ENCODE measurements around the gene KCTD6. TPM values are rescaled to one million over a fixed set of nuclear protein-coding genes. Genes with fewer than 3 reads are reported as not detected.

Gene KCTD6
- total RNA-seq, 1 donor from 2014 or later = 9.7 TPM

DNA sequence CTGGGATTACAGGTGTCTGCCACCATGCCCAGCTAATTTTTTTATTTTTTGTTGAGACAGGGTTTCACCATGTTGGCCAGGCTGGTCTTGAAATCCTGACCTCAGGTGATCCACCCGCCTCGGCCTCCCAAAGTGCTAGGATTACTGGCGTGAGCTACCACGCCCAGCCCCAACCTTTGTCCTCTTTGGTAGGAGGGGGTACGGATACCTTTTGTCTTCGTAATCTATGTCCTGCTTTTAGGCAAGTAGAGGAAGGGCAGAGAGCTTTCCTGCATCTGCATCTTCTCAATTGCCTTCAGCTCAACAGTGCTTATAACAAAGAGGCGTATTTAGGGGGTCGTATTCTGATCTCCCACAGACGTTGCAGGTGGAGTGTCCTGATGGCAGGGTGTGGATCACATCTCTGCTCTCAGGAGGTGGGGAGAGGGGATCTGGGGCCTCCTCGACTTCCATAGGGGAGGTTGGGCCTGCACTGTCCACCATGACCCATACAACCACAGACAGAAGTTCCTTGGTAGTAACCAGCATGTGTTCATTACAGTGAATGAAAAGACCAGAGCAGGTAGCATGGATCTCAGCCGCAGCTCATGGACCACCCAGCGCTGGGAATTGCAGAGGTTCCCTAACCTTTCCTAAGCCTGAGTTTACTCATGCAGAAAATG, 21.4 kb upstream of the KCTD6 start:
- DNase-seq (ENCODE audit: low spot score) = no peak
- H3K36me3 Mint-ChIP-seq (ENCODE audit: low read depth) = no peaks in the 10 kb centered on the region
- no peaks in the 10 kb centered on the region for H3K9me3 Mint-ChIP-seq (ENCODE audit: low read depth)
- H3K27me3 Mint-ChIP-seq (ENCODE audit: low read depth) = no peaks in the 10 kb centered on the region
- H3K4me3 Mint-ChIP-seq (ENCODE audit: unreplicated experiment) = no peak overlapping the region
- TF ChIP-seq CTCF (IDR thresholded peaks at IDR 0.05) = no peak
- H3K27ac Mint-ChIP-seq (ENCODE audit: unreplicated experiment) = peak overlapping the region; percentile 55
- peaks cover 41% of the 10 kb centered on the region for H3K4me1 Mint-ChIP-seq (ENCODE audit: low read depth)

- no peak for TF ChIP-seq CTCF (IDR thresholded peaks at IDR 0.05)
- H3K27ac Mint-ChIP-seq (ENCODE audit: unreplicated experiment) = peak overlapping the region; percentile 55
- no peaks in the 10 kb centered on the region for H3K9me3 Mint-ChIP-seq (ENCODE audit: low read depth)
- H3K36me3 Mint-ChIP-seq (ENCODE audit: low read depth) = no peaks in the 10 kb centered on the region
- H3K4me1 Mint-ChIP-seq (ENCODE audit: low read depth) = peaks cover 38% of the 10 kb centered on the region
- no peak for DNase-seq (ENCODE audit: low spot score)
- H3K27me3 Mint-ChIP-seq (ENCODE audit: low read depth) = no peaks in the 10 kb centered on the region
- no peak overlapping the region for H3K4me3 Mint-ChIP-seq (ENCODE audit: unreplicated experiment)
Measured at GRCh38 chr3:58471025-58471887, 20.6 kb upstream of the KCTD6 start.

DNA sequence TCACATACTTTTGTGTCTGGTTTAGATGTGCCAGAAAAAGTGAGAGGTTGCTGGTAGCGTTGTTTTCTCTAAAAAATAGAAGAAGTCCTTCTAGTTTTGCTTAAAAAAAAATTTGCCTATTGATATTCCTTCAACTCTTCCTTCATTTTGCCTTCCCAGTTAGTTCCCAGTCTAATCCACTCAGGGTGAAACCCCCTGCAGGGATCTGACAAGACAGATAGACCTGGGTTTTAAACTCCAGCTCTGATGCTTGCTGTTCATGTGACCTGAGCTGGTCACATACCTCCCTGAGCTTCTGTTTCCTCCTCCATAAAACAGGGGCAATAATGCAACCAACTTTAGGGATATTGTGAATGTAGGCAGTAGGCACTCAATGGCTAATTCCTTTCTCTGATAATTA, 18.6 kb upstream of the KCTD6 start:
- H3K27me3 Mint-ChIP-seq (ENCODE audit: low read depth) = no peaks in the 10 kb centered on the region

GRCh38 chr3:58474348-58474911, 17.5 kb upstream of the KCTD6 start:
- H3K36me3 Mint-ChIP-seq (ENCODE audit: low read depth) = peaks cover 4% of the 10 kb centered on the region
- TF ChIP-seq CTCF (IDR thresholded peaks at IDR 0.05) = no peak
- peaks cover 38% of the 10 kb centered on the region for H3K4me1 Mint-ChIP-seq (ENCODE audit: low read depth)
- H3K9me3 Mint-ChIP-seq (ENCODE audit: low read depth) = peaks cover 5% of the 10 kb centered on the region
- H3K4me3 Mint-ChIP-seq (ENCODE audit: unreplicated experiment) = no peak overlapping the region
- H3K27ac Mint-ChIP-seq (ENCODE audit: unreplicated experiment) = no peak overlapping the region
- no peaks in the 10 kb centered on the region for H3K27me3 Mint-ChIP-seq (ENCODE audit: low read depth)
- DNase-seq (ENCODE audit: low spot score) = no peak

More for the DNA sequence above, 18.6 kb upstream of the KCTD6 start:
- H3K9me3 Mint-ChIP-seq (ENCODE audit: low read depth) = no peaks in the 10 kb centered on the region
- H3K36me3 Mint-ChIP-seq (ENCODE audit: low read depth) = no peaks in the 10 kb centered on the region
- no peak overlapping the region for H3K4me3 Mint-ChIP-seq (ENCODE audit: unreplicated experiment)
- no peak overlapping the region for H3K27ac Mint-ChIP-seq (ENCODE audit: unreplicated experiment)
- H3K4me1 Mint-ChIP-seq (ENCODE audit: low read depth) = peaks cover 38% of the 10 kb centered on the region
- no peak for TF ChIP-seq CTCF (IDR thresholded peaks at IDR 0.05)
- no peak for DNase-seq (ENCODE audit: low spot score)

DNA sequence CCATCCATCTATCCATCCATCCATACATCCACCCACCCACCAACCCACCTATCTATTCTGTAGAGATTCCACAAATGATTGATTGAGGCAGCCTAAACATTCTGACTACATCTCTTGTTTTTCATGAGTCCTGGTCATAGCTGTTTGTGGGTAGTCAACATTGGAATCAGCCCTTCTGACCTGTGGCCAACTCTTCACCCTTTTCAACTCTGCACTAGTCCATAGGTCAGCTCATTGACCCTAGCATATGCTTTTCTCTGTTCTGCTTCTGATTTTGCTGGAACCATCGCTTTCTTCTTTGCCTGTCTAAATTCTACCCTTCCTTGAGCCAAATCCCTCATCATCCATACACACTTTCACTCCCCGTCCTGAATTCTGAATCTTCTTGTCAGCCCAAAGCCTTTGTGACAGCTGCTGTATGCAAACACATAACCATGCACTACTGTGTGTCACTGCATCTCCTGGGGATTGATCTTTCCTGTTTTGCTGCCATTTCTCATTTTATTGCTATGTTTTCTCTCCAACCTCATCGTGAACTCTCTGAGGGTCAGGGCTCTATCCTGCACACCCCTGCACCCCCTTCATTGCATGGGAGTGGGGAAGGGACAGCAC, 16.8 kb upstream of the KCTD6 start:
- Mint-ChIP-seq H3K36me3 (ENCODE audit: low read depth) (peaks cover 5% of the 10 kb centered on the region), H3K4me3 (ENCODE audit: unreplicated experiment) (no peak overlapping the region), H3K4me1 (ENCODE audit: low read depth) (peaks cover 35% of the 10 kb centered on the region), H3K9me3 (ENCODE audit: low read depth) (peaks cover 8% of the 10 kb centered on the region), H3K27ac (ENCODE audit: unreplicated experiment) (no peak overlapping the region), H3K27me3 (ENCODE audit: low read depth) (no peaks in the 10 kb centered on the region)
- no peak for DNase-seq (ENCODE audit: low spot score)
- no peak for TF ChIP-seq CTCF (IDR thresholded peaks at IDR 0.05)
